ENCODE measurements around the gene SKOR1.

DNA sequence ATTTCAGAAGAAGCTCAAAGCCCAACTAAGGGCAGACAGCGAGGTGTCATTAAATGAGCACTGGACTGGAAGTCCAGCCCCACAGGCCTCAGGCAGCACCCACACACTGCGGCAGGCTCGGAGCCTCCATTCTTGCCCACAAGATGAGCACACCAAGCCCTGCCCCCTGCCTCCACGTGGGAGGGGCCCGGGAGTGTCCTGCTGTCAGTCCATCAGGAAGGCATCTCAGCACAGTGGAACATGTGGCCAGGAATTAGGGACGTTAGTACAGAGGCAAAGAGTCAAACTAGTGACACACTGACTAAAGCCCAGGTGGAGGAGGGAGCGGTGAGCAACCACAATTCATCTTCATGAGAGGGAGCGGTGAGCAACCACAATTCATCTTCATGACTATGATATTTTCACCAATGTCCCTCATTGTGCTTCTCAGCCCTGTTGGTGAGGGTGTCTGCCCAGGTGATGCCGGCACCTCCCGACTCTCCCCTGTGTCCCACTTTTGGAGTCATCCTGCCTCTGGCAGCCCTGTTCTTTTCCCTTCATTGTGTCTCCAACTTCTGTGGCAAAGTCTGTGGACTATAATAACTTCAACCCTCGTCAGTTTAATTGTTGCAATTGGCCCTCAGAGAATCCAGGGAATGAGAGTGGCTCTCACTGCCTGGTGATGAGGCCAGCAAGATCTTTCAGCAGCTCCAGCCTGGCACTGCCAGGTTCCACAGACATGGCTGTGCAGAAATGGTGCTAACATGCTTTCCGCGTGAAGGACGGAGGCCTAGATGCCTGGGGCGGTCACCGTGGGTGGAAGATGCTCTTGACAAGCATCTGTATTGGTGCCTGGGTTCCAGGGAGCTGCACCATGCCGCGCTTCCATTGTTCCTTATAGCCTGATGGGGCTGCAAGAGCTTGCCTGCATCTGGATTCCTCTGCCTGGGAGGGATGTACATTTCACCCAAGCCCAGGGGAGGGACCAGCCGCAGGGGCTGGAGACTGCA is 23.1 kb upstream of the SKOR1 start:
- TF ChIP-seq, protein P1, sequence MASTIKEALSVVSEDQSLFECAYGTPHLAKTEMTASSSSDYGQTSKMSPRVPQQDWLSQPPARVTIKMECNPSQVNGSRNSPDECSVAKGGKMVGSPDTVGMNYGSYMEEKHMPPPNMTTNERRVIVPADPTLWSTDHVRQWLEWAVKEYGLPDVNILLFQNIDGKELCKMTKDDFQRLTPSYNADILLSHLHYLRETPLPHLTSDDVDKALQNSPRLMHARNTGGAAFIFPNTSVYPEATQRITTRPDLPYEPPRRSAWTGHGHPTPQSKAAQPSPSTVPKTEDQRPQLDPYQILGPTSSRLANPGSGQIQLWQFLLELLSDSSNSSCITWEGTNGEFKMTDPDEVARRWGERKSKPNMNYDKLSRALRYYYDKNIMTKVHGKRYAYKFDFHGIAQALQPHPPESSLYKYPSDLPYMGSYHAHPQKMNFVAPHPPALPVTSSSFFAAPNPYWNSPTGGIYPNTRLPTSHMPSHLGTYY (CRISPR knock-in tag; IDR thresholded peaks at IDR 0.05): no peak
- TF ChIP-seq ESRRA (CRISPR knock-in tag; IDR thresholded peaks at IDR 0.05; ENCODE audit: borderline replicate concordance): no peak
- TF ChIP-seq, protein P2, sequence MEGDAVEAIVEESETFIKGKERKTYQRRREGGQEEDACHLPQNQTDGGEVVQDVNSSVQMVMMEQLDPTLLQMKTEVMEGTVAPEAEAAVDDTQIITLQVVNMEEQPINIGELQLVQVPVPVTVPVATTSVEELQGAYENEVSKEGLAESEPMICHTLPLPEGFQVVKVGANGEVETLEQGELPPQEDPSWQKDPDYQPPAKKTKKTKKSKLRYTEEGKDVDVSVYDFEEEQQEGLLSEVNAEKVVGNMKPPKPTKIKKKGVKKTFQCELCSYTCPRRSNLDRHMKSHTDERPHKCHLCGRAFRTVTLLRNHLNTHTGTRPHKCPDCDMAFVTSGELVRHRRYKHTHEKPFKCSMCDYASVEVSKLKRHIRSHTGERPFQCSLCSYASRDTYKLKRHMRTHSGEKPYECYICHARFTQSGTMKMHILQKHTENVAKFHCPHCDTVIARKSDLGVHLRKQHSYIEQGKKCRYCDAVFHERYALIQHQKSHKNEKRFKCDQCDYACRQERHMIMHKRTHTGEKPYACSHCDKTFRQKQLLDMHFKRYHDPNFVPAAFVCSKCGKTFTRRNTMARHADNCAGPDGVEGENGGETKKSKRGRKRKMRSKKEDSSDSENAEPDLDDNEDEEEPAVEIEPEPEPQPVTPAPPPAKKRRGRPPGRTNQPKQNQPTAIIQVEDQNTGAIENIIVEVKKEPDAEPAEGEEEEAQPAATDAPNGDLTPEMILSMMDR (IDR thresholded peaks at IDR 0.05): no peak
- TF ChIP-seq ZNF232 (CRISPR knock-in tag; IDR thresholded peaks at IDR 0.05): no peak
- TF ChIP-seq TEAD4 (CRISPR knock-in tag; IDR thresholded peaks at IDR 0.05): no peak
- TF ChIP-seq, protein P3, sequence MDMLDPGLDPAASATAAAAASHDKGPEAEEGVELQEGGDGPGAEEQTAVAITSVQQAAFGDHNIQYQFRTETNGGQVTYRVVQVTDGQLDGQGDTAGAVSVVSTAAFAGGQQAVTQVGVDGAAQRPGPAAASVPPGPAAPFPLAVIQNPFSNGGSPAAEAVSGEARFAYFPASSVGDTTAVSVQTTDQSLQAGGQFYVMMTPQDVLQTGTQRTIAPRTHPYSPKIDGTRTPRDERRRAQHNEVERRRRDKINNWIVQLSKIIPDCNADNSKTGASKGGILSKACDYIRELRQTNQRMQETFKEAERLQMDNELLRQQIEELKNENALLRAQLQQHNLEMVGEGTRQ (CRISPR knock-in tag; IDR thresholded peaks at IDR 0.05): no peak
- TF ChIP-seq, protein P4, sequence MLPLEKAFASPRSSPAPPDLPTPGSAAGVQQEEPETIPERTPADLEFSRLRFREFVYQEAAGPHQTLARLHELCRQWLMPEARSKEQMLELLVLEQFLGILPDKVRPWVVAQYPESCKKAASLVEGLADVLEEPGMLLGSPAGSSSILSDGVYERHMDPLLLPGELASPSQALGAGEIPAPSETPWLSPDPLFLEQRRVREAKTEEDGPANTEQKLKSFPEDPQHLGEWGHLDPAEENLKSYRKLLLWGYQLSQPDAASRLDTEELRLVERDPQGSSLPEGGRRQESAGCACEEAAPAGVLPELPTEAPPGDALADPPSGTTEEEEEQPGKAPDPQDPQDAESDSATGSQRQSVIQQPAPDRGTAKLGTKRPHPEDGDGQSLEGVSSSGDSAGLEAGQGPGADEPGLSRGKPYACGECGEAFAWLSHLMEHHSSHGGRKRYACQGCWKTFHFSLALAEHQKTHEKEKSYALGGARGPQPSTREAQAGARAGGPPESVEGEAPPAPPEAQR (CRISPR knock-in tag; IDR thresholded peaks at IDR 0.05): no peak
- TF ChIP-seq JUN (CRISPR knock-in tag; IDR thresholded peaks at IDR 0.05): no peak

Data from WTC11 (cell line).